HuH-7.5 (cell line): ENCODE results near the gene IFIH1.

Experiments
- DNase-seq: peaks from one replicate; pipeline ENCODE4 v3.0.0; 2011; ENCODE audit warnings: low spot score

The IFIH1 gene

DNA sequence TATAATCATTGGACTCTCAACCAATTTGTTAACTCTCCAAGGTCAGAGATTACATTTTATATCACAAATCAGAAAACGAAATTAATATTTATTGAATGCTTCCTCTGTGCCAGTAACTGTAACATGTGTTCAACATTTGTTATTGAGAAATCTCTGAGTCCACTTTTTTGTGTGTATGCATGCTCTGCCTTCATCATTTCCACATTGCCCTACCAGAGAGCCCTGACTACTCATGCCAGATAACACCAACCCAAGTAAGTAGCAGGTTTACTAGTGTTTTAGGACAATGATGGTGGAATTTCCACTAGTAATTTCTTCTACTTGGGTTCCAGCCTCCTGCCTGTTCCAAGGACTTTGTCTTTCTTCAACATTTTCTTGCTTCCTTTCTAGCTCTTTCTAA, 61.1 kb downstream of the IFIH1 start:
- no peak for DNase-seq

DNA sequence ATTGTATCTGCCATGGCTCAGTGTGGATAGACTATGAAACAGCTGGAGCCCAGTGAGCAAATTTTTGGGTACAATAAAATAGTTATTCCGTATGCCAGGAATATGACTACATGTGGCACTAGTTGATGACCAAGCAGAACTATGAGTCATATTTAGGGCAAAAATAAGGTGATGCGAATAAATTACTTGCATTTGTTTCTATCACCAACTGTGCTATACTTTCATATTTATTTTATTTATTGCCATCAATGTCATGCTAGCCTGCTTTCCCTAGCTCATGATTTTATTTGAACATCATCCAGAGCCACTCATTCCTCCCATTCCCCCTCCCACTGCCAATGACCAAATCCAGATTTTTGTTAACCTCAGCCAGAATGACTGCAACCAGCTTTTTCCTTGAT, 61.9 kb downstream of the IFIH1 start:
- DNase-seq, result no peak

DNA sequence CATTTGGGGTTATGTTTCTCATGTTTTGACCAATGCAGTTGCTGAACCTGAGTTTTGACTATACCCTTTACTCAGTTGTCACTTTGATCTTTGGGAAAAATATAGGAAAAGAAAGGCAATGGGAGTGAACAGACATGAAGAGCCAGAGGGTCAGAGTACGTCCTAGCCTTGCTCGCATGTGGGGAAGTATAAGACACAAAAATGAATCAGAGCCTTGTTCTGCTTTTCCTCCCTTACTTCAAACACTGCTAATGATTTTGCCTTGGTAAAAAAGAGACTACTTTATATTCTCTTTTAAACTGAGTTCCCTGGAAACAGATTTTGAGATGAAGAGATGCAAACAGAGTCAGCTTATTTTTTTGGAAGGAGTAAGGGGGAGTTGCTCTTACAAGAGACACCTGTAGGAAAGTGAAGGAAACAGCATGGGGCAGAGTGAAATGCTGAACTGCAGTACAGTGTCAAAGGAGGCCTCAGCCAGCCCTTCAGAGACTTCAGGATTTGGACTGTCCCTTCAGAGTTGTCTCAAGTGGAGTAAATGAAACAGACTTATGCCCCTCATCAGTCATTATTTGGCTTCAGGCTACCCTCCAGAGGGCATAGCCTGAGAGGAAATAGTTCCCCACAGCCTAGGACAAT, 64.1 kb downstream of the IFIH1 start:
- no peak for DNase-seq

DNA sequence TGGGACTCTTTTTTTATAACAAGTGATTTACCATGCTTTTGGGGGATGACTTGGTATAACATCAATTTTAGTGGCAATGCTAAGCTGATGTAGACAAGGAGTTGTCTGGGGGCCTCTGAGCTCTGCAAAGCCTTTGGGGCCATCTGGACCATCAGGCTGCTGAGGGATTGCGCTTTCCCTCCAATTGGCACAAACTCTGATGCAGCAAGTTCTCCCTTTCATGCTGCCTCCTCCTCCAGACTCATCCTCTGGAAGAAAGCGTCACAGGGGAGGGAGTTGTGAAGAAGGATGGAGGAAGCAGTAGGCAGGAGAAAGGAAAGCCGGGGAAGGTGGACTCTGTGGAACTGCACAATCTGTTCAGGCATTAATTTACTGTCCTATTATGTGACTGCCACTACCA, 65.0 kb downstream of the IFIH1 start:
- DNase-seq, result no peak

DNA sequence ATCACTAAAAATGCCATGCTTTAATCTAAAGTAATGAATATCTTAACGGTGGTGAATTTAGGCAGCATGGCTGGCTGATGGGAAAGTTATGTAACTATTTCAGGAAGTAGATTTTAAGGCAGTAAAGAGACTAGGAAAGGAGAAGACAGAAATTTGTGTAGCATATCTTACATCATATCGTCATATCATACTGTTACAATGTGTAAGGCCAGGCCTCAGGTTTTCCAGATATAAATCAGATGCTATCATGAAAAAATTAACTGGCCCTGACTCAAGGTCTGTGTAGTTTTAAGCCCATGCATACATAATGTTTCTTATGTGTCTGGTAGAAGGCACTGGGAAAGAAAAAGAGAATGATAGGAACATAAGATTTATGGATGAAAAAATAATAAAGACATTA, 66.3 kb downstream of the IFIH1 start:
- DNase-seq, result no peak

DNA sequence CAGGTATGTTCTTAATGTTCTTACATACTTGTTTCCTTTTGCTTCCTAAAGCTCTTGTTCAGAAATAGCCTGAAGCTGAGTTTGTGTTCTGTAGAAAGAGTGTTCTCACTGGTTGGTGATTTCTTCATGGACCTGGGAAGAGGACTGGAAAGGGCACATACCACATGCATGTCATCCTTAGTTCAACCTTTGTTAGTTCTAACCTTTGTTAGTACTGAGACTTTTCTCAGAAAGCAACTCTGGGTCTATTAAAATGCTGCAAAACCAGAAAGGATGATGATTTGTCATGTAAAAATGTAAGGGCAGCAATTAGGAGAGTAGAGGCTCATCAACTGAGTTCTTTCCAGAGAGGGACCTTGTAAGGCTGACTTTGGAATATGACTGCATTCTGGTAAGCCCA, 72.7 kb downstream of the IFIH1 start:
- DNase-seq, result no peak

DNA sequence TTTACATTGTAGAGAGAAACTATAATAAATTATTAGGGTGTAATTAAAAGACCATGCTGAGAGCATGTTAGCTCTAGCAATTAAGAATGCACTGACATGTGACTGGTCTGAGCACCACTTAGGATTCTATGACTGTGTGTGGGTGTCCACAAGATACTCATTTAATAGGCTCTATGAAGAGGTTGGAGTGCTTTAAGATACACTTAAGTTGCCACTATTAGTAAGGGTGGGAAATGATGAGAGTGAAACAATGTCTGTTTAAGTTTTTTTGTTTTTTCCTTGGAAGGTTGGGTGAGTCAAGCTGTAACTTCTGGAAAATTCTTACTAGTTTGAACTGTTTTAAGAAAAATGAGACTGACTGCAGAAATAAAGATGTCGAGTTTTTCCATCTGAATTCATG, 73.4 kb downstream of the IFIH1 start:
- no peak for DNase-seq

DNA sequence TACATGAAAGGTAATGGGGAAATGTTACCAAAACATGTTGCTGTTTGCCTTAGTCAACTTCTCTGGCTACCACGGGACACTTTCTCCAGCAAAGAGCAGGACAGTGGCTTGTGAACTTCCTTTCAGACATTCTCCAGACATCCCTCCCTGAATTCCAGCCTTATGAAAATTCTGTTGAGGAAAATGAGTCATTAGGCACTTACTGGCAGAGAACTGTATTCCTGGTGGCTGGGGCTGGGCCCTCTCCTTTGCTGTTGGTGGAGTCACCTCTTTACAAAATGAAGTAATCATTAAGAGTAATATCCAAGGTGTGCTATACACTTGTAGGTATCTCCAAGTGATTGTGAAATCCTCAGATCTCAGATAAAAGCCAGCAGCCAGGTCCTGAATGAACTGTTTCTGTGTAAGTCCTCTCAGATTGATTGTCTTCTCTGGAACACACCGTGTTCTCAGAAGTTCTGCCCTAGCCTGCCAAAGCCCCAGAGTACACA, 73.9 kb downstream of the IFIH1 start:
- DNase-seq, result no peak

DNA sequence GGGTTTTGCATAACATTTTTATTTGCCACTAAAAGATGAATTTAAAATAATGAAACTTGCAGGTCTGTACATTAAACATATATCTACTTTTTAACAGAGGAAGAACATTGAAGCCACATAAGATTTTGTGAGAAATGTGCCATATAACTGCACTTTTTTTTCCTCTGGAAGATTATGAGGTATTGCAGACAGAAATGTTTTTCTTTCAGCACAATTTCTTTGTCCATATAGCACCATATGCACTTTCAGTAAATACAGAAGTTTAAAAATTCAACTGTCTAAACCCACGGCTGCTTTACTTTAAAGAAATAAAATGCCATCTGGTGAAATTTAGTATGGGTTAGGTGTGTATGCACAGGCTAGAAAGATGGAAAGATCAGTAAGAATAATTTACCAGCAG, 74.8 kb downstream of the IFIH1 start:
- DNase-seq, result no peak

DNA sequence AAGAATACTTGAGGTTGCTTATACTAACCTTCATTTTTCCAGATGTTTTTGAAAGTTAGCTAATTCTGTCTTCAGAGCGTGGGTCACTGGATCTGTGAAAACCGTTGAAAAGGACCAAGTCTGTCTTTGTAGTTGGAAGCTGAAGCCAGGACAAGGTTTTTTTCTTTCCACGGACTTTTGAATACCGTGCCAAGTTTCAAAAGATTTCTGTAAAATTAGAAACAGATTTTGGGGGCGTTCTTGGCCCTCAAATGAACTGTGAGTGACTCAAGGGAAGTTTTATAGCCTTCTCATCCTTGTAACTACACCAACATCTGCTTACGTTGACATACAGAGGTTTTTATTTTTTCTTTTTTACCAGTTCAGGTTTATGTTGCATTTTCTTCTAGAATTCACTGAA, 75.2 kb downstream of the IFIH1 start, which contains the start of gene FAP:
Gene FAP, minus strand, starts transcription at position 152 of the 400 bp plus-strand sequence. Its CDS starts 118 bp downstream, at position 34.
- DNase-seq, result no peak

DNA sequence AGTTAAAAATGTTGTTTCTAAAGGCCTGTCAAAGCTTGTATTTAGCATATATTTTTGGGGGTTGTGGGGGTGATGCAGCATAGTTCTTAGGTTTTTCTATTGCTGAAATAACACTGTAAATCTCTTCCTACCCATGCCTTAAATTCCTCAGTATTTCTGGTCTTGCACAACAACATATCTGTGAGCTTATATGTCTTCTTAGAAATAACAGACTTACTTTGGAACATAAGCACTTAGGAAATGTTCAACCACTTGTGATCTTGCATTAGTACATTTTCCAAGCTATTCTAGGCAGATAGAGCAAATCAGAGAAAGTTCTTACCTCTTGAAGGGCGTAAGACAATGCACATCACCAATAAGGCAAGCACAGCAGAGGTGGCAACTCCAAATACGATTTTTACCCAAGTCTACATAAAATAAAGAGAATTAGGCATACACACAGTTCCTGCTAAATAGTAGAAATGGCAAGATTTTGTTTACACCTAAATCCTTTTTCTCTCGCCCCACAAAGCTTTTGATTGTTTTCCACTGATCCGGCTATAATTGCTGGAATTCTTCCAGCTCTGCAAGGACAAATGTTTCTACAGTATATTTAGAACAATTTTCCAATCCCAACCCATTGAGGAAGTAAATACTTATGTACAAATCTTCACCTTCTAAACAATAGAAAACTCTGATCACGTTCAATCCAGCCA, 75.8 kb downstream of the IFIH1 start:
- no peak for DNase-seq

DNA sequence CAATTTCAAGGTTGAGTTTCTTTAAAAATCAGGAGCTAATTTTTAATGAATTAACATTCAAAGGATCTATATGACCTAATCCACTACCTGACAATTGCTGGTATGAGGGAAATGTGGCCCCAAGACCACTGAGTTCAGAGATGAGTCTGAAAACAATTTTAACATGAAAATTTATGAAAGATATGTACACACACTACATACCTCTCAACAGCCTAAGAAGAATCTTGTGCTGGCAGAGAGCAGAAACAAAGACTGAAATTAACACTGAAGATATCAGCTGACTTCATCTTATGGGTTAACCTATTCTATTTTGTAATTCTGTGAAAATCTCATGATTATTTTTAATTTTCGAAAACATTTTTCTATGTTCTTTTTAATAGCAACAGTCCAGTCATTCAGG, 76.9 kb downstream of the IFIH1 start:
- no peak for DNase-seq

DNA sequence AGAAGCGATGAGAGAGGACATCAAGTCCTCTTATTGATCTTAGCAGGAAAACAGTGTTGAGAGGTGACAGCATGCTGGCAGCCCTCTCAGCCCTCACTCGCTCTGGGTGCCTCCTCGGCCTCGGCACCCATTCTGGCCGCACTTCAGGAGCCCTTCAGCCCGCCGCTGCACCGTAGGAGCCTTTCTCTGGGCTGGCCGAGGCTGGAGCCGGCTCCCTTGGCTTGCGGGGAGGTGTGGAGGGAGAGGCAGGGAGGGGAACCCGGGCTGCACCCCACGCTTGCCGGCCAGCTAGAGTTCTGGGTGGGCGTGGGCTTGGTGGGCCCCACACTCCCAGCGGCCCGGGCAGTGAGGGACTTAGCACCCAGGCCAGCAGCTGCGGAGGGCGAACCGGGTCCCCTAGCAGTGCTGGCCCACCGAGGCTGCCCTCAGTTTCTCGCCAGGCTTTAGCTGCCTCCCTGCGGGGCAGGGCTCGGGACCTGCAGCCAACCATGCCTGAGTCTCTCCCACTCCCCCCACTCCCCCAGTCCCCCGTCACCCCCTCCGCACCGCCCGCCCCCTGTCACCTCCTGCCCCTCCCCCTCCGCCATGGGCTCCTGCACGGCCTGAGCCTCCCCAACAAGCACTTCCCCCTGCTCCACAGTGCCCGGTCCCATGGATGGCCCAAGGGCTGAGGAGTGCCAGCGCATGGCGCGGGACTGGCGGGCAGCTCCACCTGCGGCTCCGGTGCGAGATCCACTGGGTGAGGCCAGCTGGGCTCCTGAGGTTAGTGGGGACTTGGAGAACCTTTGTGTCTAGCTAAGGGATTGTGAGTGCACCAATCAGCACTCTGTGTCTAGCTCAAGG, 83.6 kb downstream of the IFIH1 start:
- DNase-seq, result no peak

DNA sequence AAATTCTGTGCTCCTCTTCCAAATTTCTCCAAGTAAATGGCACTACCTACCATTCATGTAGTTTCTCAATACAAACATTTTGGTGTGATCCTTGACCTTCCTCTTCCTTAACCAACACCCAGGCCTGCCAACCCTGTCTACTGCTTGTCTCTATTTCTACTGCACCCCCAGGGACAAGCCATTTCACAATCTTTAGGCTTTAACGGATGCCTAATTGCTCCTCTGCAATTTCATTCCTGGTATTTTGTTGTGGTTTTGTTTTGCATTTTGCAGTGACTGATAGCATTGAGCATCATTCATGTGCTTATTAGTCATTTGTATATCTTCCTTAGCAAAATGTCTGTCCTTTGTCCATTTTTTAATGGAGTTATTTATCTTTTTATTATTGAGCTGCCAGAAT, 85.3 kb downstream of the IFIH1 start:
- DNase-seq, result no peak

DNA sequence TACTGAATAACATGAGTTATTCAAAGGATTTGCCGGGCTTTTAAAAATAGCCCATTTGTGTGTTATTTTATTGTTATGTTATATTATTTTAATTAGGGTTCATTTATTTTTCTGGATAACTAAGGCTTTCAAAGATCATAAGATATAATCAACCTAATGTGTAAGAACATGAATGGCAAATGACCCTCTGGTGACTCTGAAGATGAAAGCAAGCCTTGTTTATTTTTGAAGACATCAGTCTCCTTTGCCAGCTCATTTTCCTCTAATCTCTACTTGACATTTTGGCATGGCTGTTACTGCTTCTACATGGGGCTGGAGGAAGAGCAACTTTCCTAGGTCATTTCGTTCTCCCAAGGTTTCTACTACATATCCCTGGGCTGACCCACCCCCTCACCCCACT, 85.8 kb downstream of the IFIH1 start:
- no peak for DNase-seq

DNA sequence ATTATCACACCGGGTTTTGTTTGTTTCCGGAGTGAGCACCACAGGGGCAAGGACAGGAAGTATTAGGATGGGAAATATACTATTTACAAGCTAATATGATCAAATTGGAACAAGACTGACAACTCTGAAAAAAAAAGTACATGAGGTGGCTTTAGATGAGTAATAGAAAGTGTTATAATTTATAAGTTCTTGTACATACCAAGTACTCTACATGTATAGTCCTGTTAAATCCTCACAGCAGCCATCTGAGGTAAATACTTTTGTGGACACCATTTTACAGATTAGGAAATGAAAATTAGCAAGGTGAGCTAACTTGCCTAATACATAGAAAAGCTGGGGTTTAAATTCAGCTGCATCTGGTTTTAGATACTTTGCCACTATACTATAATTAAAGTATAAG, 86.5 kb downstream of the IFIH1 start:
- no peak for DNase-seq

DNA sequence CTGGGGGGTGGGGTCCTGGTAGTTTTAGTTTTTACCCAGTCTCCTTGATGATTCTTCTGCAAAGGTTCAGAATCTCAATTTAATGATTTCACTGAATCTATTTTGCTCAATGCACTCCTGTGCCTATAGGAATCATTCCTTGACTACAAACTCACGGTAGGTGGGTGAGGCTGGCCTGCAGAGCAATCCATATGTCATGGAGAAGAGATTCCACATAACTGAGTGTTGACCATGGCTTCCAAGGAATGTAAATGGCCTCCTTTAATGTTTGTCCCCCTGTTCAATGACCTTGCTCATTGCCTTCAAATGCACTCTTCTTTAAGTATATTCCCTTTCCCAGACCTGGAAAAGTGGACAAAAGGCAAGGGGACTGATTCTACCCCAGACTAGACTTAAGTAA, 87.7 kb downstream of the IFIH1 start:
- no peak for DNase-seq

DNA sequence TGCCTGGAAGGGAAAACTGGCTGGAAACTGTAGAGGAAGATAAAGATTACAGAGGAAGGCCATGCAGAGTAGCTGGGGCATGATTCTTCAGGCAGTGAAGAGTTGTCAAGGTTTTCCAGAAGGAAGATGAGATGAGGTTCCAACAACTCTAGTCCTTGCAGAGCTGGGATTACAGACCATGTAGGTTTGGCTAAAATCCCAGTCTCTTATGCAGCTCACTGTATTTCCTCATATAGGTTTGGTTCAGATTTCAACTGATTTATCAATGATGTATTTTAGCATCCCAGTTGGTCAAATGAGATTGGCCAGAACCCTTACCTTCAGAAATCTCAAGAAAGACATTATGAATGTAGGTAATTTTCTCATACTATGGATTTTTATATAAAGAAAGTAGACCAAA, 91.6 kb downstream of the IFIH1 start:
- DNase-seq, result no peak

DNA sequence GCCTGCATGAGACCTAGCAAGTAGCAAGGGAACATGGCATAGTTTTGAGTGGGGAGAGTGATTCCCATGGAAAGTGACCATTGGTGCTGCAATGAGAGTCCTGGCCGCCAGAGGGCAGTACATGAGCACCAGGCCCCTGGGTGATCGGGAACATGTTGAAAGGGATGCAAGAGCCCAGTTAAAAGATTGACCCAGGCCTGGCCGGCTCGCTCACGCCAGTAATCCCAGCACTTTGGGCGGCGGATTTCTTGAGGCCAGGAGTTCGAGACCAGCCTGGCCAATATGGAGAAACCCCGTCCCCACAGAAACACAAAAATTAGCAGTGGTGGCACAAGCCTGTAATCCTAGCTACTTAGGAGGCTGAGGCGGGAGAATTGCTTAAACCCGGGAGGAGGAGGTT, 97.4 kb downstream of the IFIH1 start:
- DNase-seq, result peak; percentile 39

DNA sequence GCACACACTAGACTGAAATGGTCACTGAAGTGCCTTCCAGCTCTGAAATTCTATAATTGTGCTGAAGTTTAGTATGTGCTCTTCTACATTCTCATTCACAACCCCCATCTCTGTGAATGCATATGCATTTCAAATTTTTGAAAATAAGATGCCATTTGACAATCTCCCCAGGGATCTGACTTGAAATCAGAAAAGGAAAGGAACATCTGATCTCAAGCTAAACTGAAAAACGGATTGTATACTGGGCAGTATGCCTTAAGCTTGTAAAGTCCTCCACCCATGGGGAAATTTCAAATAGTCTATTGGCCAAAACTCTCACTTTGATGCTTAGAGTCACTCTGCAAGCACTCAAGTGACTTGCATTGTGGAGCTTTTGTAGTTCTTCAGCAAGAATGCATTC, 98.1 kb downstream of the IFIH1 start:
- DNase-seq, result no peak

DNA sequence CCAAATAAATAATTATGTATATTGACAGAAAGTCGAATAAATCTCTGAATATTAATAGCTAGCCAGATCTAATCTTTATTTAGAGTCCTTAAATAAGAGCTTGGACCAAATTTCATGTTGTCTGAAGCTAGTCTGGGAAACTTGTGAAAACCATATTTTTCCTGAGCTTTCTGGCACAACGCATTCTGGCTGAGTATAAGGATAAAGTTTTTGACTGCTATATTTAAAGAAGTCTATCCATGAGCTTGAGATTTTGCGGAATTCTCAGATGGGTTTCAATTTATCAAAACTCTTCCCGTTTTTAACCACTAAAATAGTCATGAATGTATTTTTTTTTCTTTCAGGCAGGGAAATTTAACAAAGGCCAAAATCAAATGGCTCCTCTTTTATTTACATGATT, 99.1 kb downstream of the IFIH1 start:
- DNase-seq, result no peak

DNA sequence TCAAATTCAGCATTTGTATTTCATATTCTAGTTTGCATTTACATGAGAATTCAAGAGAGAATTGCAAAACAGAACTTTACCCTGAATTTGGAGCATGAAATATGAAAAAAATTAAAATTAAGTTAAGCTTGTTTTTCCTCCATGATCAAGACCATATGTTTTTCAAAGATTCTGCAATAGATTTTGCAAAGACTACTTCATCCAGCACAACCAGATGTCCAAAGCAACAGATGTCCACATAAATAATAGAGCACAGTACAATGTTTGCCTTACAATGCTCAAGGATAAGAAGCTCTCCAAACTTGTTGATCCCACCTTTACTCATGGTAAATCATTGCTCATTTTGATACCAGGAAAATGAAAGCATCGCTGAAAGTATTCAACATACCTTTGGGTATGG, 100.9 kb downstream of the IFIH1 start:
- DNase-seq, result no peak
